Esophagus muscularis mucosa (tissue), 4 donors: Measurements from ENCODE around the gene SCCPDH. TPM values are rescaled to one million over a fixed set of nuclear protein-coding genes. Genes with fewer than 3 reads are reported as not detected.

Source experiments
- DNase-seq: peaks from one replicate; pipeline ENCODE4 v3.0.0-alpha.2; 2017; ENCODE audit errors: extremely low spot score
- H3K27ac ChIP-seq, 4 donors: fragments of 200-600 bp; sonication (generic); replicated peaks in 1 of 4; 1 replicate in 3 of 4; 2 replicates in 1 of 4; pipeline ENCODE4 v1.5.1; 2016 to 2019; ENCODE audit warnings: mild to moderate bottlenecking in 1 of 4
- H3K27me3 ChIP-seq, 4 donors: fragments of 200-600 bp; sonication (generic); one replicate each; pipeline versions ENCODE4 v1.5.1 to v1.6.0; 2016 to 2019
- H3K36me3 ChIP-seq, 4 donors: fragments of 200-600 bp; sonication (generic); one replicate each; pipeline ENCODE4 v1.5.1; 2016 to 2019
- H3K4me1 ChIP-seq, 4 donors: fragments of 200-600 bp; sonication (generic); one replicate each; pipeline ENCODE4 v1.5.1; 2016 to 2019
- H3K4me3 ChIP-seq, 4 donors: fragments of 200-600 bp; sonication (generic); 1 replicate in 2 of 4; 2 replicates in 2 of 4; pipeline ENCODE4 v1.5.1; 2016 to 2019; ENCODE audit warnings: mild to moderate bottlenecking in 4 of 4, moderate library complexity in 1 of 4
- H3K9me3 ChIP-seq, 4 donors: fragments of 200-600 bp; sonication (generic); 1 replicate in 3 of 4; 2 replicates in 1 of 4; pipeline ENCODE4 v1.5.1; 2016 to 2019
- CTCF ChIP-seq, 3 experiments: fragments of 200-600 bp in 2 of 3; fragments of 450-650 bp in 1 of 3; sonication (generic) in 2 of 3; IDR thresholded peaks; one replicate each; pipeline ENCODE4 v1.5.1; 2017 to 2019; ENCODE audit warnings: antibody characterized with exemption in 3 of 3, mild to moderate bottlenecking in 2 of 3, moderate library complexity in 1 of 3
- EP300 ChIP-seq: sonication (generic); formaldehyde crosslinking; IDR thresholded peaks from one replicate; pipeline ENCODE4 v1.6.1; 2017; ENCODE audit warnings: antibody characterized with exemption
- POLR2A ChIP-seq: fragments of 450-650 bp; IDR thresholded peaks from one replicate; pipeline ENCODE4 v1.6.1; 2017; ENCODE audit warnings: antibody characterized with exemption, moderate library complexity, mild to moderate bottlenecking, low read depth
- POLR2AphosphoS5 ChIP-seq, 2 donors: sonication (generic); formaldehyde crosslinking; IDR thresholded peaks; one replicate each; pipeline ENCODE4 v1.6.1; 2017; ENCODE audit warnings: antibody characterized with exemption in 2 of 2
- WGBS: methylation state at CpG from one replicate; pipeline ENCODE4 v1.1.5; 2018; 5-methylcytosine and 5-hydroxymethylcytosine counted together
- intact Hi-C: fragments of 100-400 bp; cut with DNase I; formaldehyde crosslinking; loops from one replicate; pipeline ENCODE4 v1.15.1; 2023
- total RNA-seq, 4 donors: library from RNA; depleted of rRNA; stranded (reverse); fragments of >200 nt; gene quantifications; one replicate each; pipeline versions ENCODE4 v1.1.0 to v1.2.1, GENCODE V29; 2016

Gene SCCPDH
- total RNA-seq, 4 donors from 2014 or later, result 19.4 to 25.5 (median 23.8) TPM

- intact Hi-C loops, result no loop called here
- Histone ChIP-seq H3K27ac (no peak overlapping the region), H3K27me3 (no peaks in the 10 kb centered on the region), H3K36me3 (peaks cover 5 to 30% (median 19%) of the 10 kb centered on the region in 4 donors), H3K9me3 (no peaks in the 10 kb centered on the region), H3K4me3 (no peak overlapping the region), H3K4me1 (peaks cover 4 to 13% (median 5%) of the 10 kb centered on the region in 4 donors)
- WGBS, result 53% methylated on average over 13 of the region's 16 CpGs
- TF ChIP-seq CTCF (IDR thresholded peaks at IDR 0.05), result no peak
- TF ChIP-seq POLR2A, result no peak
- no peak for TF ChIP-seq EP300
- TF ChIP-seq POLR2AphosphoS5 (IDR thresholded peaks at IDR 0.05), result no peak
- no peak for DNase-seq
These were observed 58.1 kb downstream of the SCCPDH start for GRCh38 chr1:246782120-246782900.

- peaks cover 5 to 9% (median 7%) of the 10 kb centered on the region in 4 donors for H3K36me3 ChIP-seq
- TF ChIP-seq CTCF (IDR thresholded peaks at IDR 0.05) (no peak), POLR2A (no peak), POLR2AphosphoS5 (IDR thresholded peaks at IDR 0.05) (no peak), EP300 (no peak)
- H3K27me3 ChIP-seq, result no peaks in the 10 kb centered on the region
- intact Hi-C loops, result no loop called here
- DNase-seq, result no peak
- peak overlapping the region in 3 of 4 donors; percentile 7 to 40 (median 32) for H3K4me3 ChIP-seq
- H3K9me3 ChIP-seq, result no peaks in the 10 kb centered on the region
- H3K4me1 ChIP-seq, result peaks cover 10 to 28% (median 20%) of the 10 kb centered on the region in 4 donors
- H3K27ac ChIP-seq, result no peak overlapping the region
- WGBS, result 83% methylated on average over 18 of the region's 19 CpGs
These were observed 60.6 kb downstream of the SCCPDH start for GRCh38 chr1:246784621-246785493.

GRCh38 chr1:246785494-246786111, 61.4 kb downstream of the SCCPDH start:
- DNase-seq, result no peak
- H3K27ac ChIP-seq, result no peak overlapping the region

More at GRCh38 chr1:246785494-246786111, 61.4 kb downstream of the SCCPDH start:
- Histone ChIP-seq H3K9me3 (no peaks in the 10 kb centered on the region), H3K27me3 (peaks cover 0 to 3% (median 0%) of the 10 kb centered on the region in 4 donors), H3K4me1 (peaks cover 10 to 28% (median 21%) of the 10 kb centered on the region in 4 donors), H3K36me3 (peaks cover 1 to 5% (median 4%) of the 10 kb centered on the region in 4 donors), H3K4me3 (no peak overlapping the region)
- intact Hi-C loops, result no loop called here
- 84% methylated on average over 18 of the region's 18 CpGs for WGBS
- TF ChIP-seq EP300 (no peak), POLR2A (no peak), POLR2AphosphoS5 (IDR thresholded peaks at IDR 0.05) (no peak), CTCF (IDR thresholded peaks at IDR 0.05) (no peak)
